ENCODE measurements around the gene THOC7. TPM values are rescaled to one million over a fixed set of nuclear protein-coding genes. Genes with fewer than 3 reads are reported as not detected.

Gene THOC7
- total RNA-seq: 50.0 and 65.3 TPM in 2 replicates

DNA sequence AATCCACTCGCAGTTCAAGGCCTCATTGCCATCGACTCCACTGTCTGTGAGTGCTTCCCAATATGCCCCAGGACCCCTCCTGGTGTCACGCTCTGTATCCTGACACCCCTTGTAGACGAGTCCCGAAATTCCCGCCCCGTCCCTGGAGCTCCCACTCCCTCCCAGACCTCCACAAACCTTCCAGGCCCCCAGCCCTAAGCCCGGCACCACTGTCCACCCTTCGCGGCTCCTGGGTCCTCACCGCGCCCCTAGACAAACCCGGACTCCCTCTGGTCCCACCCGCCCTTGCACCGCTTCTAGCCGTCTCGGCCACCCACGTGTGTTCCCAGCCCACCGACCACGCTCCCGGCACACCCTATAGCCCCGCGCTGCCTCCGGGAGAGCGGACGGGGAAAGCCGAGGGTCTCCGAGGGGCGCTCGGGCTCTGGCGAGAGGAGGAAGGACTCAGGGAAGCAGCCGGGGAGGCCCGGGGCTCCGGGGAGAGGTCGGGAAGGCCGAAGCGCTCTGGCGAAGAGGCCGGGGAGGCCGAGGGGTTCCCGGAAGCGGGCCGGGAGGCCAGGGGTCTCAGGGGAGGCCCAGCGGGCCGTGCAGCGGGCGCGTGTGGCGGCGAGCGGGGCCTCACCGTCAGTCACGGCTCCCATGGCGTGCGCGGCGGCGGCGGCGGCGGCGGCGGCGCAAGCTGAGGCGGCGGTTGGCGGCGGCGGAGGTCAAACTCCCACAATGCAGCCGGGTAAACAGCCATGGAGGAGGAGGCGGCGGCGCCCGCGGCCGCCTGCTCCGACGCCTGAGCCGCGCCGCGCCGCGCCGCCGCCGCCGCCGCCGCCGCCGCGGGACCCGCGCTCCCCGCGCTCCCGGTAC, at the start of gene THOC7, which contains the start of gene ATXN7:
Gene THOC7, minus strand, starts transcription at position 656 of the 858 bp plus-strand sequence. Its CDS starts 15 bp downstream, at position 641.
Gene ATXN7, plus strand, starts transcription at position 718 of the 858 bp plus-strand sequence. CDS start 48,732 bp downstream, outside the sequence.

DNA sequence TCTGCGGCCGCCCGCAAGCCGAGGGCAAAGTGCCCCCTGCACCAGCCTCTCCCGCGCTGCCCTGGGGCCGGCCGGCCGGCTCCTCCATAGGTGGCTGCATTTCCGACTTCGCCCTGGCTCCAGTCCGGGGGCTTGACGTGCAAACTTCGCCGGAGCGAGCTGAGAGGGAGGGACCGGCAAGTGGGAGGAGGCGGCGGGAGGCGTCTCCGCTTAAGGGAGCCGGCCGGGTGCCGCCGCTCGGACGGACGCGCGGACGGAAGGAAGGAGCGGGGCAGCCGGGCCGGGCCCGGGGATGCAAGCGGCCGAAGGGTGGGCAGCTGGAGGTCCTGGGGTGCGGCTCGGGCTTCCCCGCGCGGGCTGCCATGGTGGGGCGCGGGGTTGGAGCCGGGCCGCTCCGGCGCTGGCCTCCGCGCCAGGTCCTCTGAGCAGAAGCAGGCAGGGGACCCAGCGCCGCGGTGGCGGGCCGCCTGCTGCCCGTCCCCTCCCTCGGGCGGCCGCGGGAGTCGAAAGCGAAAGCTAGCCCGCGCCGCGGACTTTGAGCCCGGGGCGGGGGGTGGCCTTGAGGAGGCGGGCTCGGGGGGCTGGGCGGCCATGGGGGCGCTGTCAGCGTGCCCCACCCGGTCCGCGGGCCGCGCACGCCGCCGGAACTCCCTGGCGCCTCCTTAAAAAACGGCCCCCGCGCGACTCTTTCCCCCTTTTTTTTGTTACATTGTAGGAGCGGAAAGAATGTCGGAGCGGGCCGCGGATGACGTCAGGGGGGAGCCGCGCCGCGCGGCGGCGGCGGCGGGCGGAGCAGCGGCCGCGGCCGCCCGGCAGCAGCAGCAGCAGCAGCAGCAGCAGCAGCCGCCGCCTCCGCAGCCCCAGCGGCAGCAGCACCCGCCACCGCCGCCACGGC, 48.5 kb upstream of the THOC7 start, which contains the start of gene SCAANT1:
Gene SCAANT1, minus strand, starts transcription at position 511 of the 895 bp plus-strand sequence.

DNA sequence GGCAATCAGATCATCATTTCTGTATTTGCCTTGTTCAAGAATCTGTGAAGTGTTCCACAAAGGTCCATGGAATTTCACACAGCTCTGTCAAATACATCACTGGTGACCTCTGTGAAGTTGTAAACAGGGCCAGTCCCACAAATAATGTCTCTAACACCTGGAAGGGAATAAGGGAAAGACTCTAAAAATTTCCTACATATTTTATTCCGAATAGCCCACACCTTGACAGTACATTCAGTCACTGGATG, 44.5 kb downstream of the THOC7 start, which contains the start of gene C3orf49:
Gene C3orf49, plus strand, starts transcription at position 149 of the 248 bp plus-strand sequence. CDS start 173 bp downstream, outside the sequence.

Other genes with a start within 250 kb of the THOC7 start
- not detected in 2 replicates for gene SNTN, start 211.1 kb downstream of the THOC7 start, total RNA-seq
- not detected in 2 replicates for gene C3orf49, start 44.5 kb downstream of the THOC7 start, total RNA-seq
- 4.0 and 16.6 TPM in 2 replicates for gene ATXN7, start 62 bp upstream of the THOC7 start, total RNA-seq
- not detected in 2 replicates for gene SCAANT1, start 48.6 kb upstream of the THOC7 start, total RNA-seq
- gene PSMD6, start 159.7 kb upstream of the THOC7 start, total RNA-seq: 80.1 and 83.7 TPM in 2 replicates

Data from epithelial cell of alveolus of lung (primary cell).